OCI-LY7 (cell line): ENCODE results near the gene DYRK4. TPM values are rescaled to one million over a fixed set of nuclear protein-coding genes. Genes with fewer than 3 reads are reported as not detected.

Source experiments
- BruUV-seq: library from RNA; stranded (reverse); fragments of 400-500 nt; replicated peaks from 2 replicates; lab custom pipeline; 2021; lab: Mats Ljungman, UMichigan
- CTCF ChIA-PET: fragments of 300-600 bp; sonication (Branson Sonifier 250); formaldehyde crosslinking; loops from one replicate; lab custom pipeline; 2022; ENCODE audit warnings: antibody characterized with exemption; ENCODE audit not compliant: unreplicated experiment; lab: Charles Lee
- POLR2A ChIA-PET: fragments of 300-600 bp; sonication (Branson Sonifier 250); formaldehyde crosslinking; loops from one replicate; lab custom pipeline; 2022; ENCODE audit warnings: antibody characterized with exemption; lab: Charles Lee
- DNase-seq: peaks from one replicate; pipeline ENCODE4 v3.0.0-alpha.2; 2015; ENCODE audit warnings: low spot score
- H2AFZ ChIP-seq: fragments of 200-600 bp; sonication (generic), shearing (Covaris generic); 2 replicates; pipeline ENCODE4 v1.6.1; 2014; ENCODE audit warnings: mild to moderate bottlenecking, antibody characterized with exemption, low read length, moderate library complexity
- H3K27ac ChIP-seq: fragments of 200-600 bp; sonication (generic); 2 replicates; pipeline ENCODE4 v1.5.1; 2014; ENCODE audit warnings: mixed run types, low read depth, mild to moderate bottlenecking, moderate library complexity, low read length, inconsistent platforms; ENCODE audit not compliant: poor library complexity, severe bottlenecking
- H3K36me3 ChIP-seq: fragments of 200-600 bp; sonication (generic); 2 replicates; pipeline ENCODE4 v1.6.1; 2014; ENCODE audit warnings: mild to moderate bottlenecking, antibody characterized with exemption, low read length, moderate library complexity, mixed read lengths; ENCODE audit not compliant: insufficient read depth
- H3K4me1 ChIP-seq: fragments of 200-600 bp; sonication (generic); 2 replicates; pipeline ENCODE4 v1.5.1; 2014; ENCODE audit warnings: mild to moderate bottlenecking, low read length; ENCODE audit not compliant: insufficient read depth, poor library complexity, severe bottlenecking
- H3K4me2 ChIP-seq: fragments of 200-600 bp; sonication (generic); 2 replicates; pipeline ENCODE4 v1.6.1; 2014; ENCODE audit warnings: mild to moderate bottlenecking, low read length
- H3K4me3 ChIP-seq: fragments of 200-600 bp; sonication (generic); 2 replicates; pipeline ENCODE4 v1.5.1; 2014; ENCODE audit warnings: mild to moderate bottlenecking, low read depth, low read length; ENCODE audit not compliant: poor library complexity, severe bottlenecking
- H3K79me2 ChIP-seq: fragments of 200-600 bp; sonication (generic); 2 replicates; pipeline ENCODE4 v1.6.1; 2016; ENCODE audit warnings: low read depth, mild to moderate bottlenecking, low read length, moderate library complexity, mixed read lengths; ENCODE audit not compliant: insufficient read depth
- H3K9me2 ChIP-seq: fragments of 200-600 bp; sonication (generic); 2 replicates; pipeline ENCODE4 v1.6.1; 2016; ENCODE audit warnings: mild to moderate bottlenecking, low read length, mixed read lengths; ENCODE audit not compliant: insufficient read depth
- H3K9me3 ChIP-seq: fragments of 200-600 bp; sonication (generic); 2 replicates; pipeline ENCODE4 v1.6.1; 2014; ENCODE audit warnings: mild to moderate bottlenecking, mixed run types, low read length, mixed read lengths
- H4K20me1 ChIP-seq: fragments of 200-600 bp; sonication (generic); 2 replicates; pipeline ENCODE4 v1.6.1; 2014; ENCODE audit warnings: mild to moderate bottlenecking, antibody characterized with exemption, low read length, moderate library complexity, mixed read lengths; ENCODE audit not compliant: insufficient read depth
- EZH2phosphoT487 ChIP-seq: fragments of 200-600 bp; sonication (generic); IDR thresholded peaks from 2 replicates; pipeline ENCODE4 v1.6.1; 2018; ENCODE audit warnings: low read depth, borderline replicate concordance, mild to moderate bottlenecking, mixed run types, antibody characterized with exemption, low read length, moderate library complexity, mixed read lengths
- intact Hi-C: fragments of 100-400 bp; cut with micrococcal nuclease; formaldehyde crosslinking; loops from one replicate; pipeline ENCODE4 v1.10.0; 2022; ENCODE audit not compliant: unreplicated experiment
- total RNA-seq, 2 experiments: library from RNA; depleted of rRNA in 1 of 2; stranded (reverse); fragments of >200 nt in 1 of 2; shearing (Covaris generic) in 1 of 2; gene quantifications; 2 replicates each; pipeline ENCODE4 v1.2.3, GENCODE V29; 2014 to 2022
- TF ChIP-seq, protein P1 (sequence below): fragments of 200-600 bp; sonication (generic); conservative IDR thresholded peaks from 2 replicates; pipeline ENCODE4 v1.5.1; 2014; ENCODE audit warnings: mild to moderate bottlenecking, antibody characterized with exemption, low read length, moderate library complexity, mixed read lengths

DYRK4 gene
- total RNA-seq, 2 experiments from 2014 or later: 23.1 to 33.9 TPM

DNA sequence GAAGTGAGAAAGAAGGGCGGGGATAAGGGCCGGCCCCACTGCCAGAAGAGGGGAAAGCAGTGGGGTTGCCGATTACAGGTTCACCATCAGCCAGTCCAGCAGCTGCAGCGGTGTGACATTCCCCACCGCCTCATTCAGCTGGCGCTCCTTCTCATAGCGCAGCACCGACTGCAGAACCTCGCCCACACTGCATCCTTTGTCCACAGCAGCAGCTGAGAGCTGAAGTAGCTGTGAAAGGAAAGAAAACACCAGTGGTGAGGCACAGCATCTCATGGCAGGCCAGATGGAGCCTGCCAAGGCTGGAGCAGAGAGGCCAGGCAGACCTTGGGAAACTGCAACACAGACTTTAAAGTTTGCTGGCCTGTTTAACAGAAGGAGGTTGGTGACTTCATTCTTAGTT, 53.7 kb downstream of the DYRK4 start:
- ChIA-PET POLR2A (no interaction called here), CTCF (no interaction called here)
- no peak for TF ChIP-seq EZH2phosphoT487
- TF ChIP-seq, protein P1, sequence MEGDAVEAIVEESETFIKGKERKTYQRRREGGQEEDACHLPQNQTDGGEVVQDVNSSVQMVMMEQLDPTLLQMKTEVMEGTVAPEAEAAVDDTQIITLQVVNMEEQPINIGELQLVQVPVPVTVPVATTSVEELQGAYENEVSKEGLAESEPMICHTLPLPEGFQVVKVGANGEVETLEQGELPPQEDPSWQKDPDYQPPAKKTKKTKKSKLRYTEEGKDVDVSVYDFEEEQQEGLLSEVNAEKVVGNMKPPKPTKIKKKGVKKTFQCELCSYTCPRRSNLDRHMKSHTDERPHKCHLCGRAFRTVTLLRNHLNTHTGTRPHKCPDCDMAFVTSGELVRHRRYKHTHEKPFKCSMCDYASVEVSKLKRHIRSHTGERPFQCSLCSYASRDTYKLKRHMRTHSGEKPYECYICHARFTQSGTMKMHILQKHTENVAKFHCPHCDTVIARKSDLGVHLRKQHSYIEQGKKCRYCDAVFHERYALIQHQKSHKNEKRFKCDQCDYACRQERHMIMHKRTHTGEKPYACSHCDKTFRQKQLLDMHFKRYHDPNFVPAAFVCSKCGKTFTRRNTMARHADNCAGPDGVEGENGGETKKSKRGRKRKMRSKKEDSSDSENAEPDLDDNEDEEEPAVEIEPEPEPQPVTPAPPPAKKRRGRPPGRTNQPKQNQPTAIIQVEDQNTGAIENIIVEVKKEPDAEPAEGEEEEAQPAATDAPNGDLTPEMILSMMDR: no peak
- BruUV-seq: no TSS peak
- Histone ChIP-seq H3K36me3 (peaks cover 30% of the 10 kb centered on the region), H3K79me2 (no peaks in the 10 kb centered on the region), H3K4me1 (no peaks in the 10 kb centered on the region), H4K20me1 (no peaks in the 10 kb centered on the region), H3K4me2 (no peak overlapping the region), H3K9me3 (no peaks in the 10 kb centered on the region), H3K9me2 (no peaks in the 10 kb centered on the region), H3K27ac (no peak overlapping the region), H3K4me3 (no peak overlapping the region), H2AFZ (no peak overlapping the region)
- intact Hi-C loops: no loop called here
- no peak for DNase-seq

DNA sequence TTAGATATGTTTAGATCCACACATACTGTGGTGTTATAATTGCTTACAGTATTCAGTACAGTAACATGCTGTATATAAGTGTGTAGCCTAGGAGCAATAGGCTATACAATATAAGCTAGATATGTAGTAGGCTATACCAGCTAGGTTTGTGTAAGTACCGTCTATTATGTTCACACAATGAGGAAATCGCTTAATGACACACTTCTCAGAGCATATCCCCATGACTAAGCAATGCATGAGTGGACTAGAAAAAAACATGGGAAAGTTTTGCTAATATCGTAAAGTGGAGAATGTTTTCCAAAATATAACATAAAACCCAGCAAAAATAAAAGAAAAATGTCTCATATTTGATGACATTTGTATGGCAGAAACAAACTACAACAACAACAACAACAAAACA, 59.5 kb downstream of the DYRK4 start:
- Histone ChIP-seq H3K4me3 (no peak overlapping the region), H3K79me2 (no peaks in the 10 kb centered on the region), H3K4me1 (no peaks in the 10 kb centered on the region), H4K20me1 (no peaks in the 10 kb centered on the region), H3K36me3 (no peaks in the 10 kb centered on the region), H3K9me3 (no peaks in the 10 kb centered on the region), H2AFZ (no peak overlapping the region), H3K4me2 (no peak overlapping the region), H3K27ac (no peak overlapping the region), H3K9me2 (no peaks in the 10 kb centered on the region)
- no TSS peak for BruUV-seq
- ChIA-PET CTCF (no interaction called here), POLR2A (interaction anchor here (0.8 to 1.1 kb wide), 2 partner anchors 21 to 31 kb away, joined by 3 read pairs; no protein-coding TSS in a partner anchor)
- TF ChIP-seq, protein P1: no peak
- TF ChIP-seq EZH2phosphoT487: no peak
- no peak for DNase-seq
- intact Hi-C loops: no loop called here

DNA sequence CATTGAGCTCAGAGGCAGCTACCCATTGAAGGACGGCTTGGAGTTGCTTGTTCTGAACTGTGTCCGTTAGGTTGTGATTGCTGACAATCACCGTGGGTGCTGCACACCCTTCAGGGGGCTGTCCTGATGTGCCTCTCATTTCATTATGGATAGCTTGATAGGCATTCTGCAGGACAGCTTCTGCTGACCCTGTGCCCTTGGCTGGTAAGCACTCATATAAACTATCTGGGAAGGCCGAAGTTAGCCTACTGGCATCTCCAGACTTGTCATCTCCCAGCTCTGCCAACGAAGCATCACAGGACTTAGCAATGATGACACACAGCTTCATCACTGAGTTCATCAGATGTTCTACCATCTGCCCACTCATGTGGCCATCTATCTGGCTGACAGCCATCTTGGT, 64.5 kb downstream of the DYRK4 start:
- Histone ChIP-seq H3K27ac (no peak overlapping the region), H4K20me1 (no peaks in the 10 kb centered on the region), H2AFZ (no peak overlapping the region), H3K79me2 (no peaks in the 10 kb centered on the region), H3K4me3 (no peak overlapping the region), H3K9me3 (no peaks in the 10 kb centered on the region), H3K9me2 (no peaks in the 10 kb centered on the region), H3K4me2 (no peak overlapping the region), H3K36me3 (no peaks in the 10 kb centered on the region), H3K4me1 (no peaks in the 10 kb centered on the region)
- intact Hi-C loops: no loop called here
- TF ChIP-seq, protein P1: no peak
- no peak for TF ChIP-seq EZH2phosphoT487
- DNase-seq: no peak
- CTCF ChIA-PET: no interaction called here
- POLR2A ChIA-PET: interaction anchor here (0.5 to 1.0 kb wide), 2 partner anchors 225 to 315 kb away, joined by 3 to 4 read pairs; no protein-coding TSS in a partner anchor
- no TSS peak for BruUV-seq
